ENCODE measurements around the gene HS3ST1. TPM values are rescaled to one million over a fixed set of nuclear protein-coding genes. Genes with fewer than 3 reads are reported as not detected.

The HS3ST1 gene
- total RNA-seq, 1 experiment from 2014 or later = not detected

- H3K36me3 ChIP-seq (ENCODE audit: insufficient read depth, low read length, poor library complexity, severe bottlenecking) = no peaks in the 10 kb centered on the region
- H3K27ac ChIP-seq (ENCODE audit: low read depth, low read length, poor library complexity, severe bottlenecking) = no peak overlapping the region
- H3K4me1 ChIP-seq (ENCODE audit: insufficient read depth, low read length, poor library complexity, severe bottlenecking) = no peaks in the 10 kb centered on the region
- no peaks in the 10 kb centered on the region for H3K27me3 ChIP-seq (replicated peaks; ENCODE audit: insufficient read depth, low read depth, low read length, poor library complexity)
- no peak for TF ChIP-seq CTCF (conservative IDR thresholded peaks at IDR 0.05; ENCODE audit: low read depth, low read length)
- no peak for TF ChIP-seq EZH2 (IDR thresholded peaks at IDR 0.05; ENCODE audit: borderline replicate concordance, low read depth, low read length, poor library complexity, severe bottlenecking)
- CTCF ChIA-PET = no interaction called here
- H3K4me3 ChIP-seq (ENCODE audit: low read depth, low read length, poor library complexity, severe bottlenecking) = no peak overlapping the region
- H3K9me3 ChIP-seq (ENCODE audit: low read depth, low read length, poor library complexity, severe bottlenecking) = peaks cover 16% of the 10 kb centered on the region
- POLR2A ChIA-PET (ENCODE audit: low non-redundant PET) = no interaction called here
- DNase-seq (ENCODE audit: low spot score) = no peak
- intact Hi-C loops (cut with micrococcal nuclease; ENCODE audit: unreplicated experiment) = no loop called here
- no TSS peak for BruUV-seq (replicated peaks)
Measured at GRCh38 chr4:11404431-11404830, 24.3 kb downstream of the HS3ST1 start.

- POLR2A ChIA-PET (ENCODE audit: low non-redundant PET) = no interaction called here
- TF ChIP-seq EZH2 (IDR thresholded peaks at IDR 0.05; ENCODE audit: borderline replicate concordance, low read depth, low read length, poor library complexity, severe bottlenecking) (no peak), CTCF (conservative IDR thresholded peaks at IDR 0.05; ENCODE audit: low read depth, low read length) (no peak)
- CTCF ChIA-PET = no interaction called here
- no peak overlapping the region for H3K4me3 ChIP-seq (ENCODE audit: low read depth, low read length, poor library complexity, severe bottlenecking)
- BruUV-seq (replicated peaks) = no TSS peak
- H3K27me3 ChIP-seq (replicated peaks; ENCODE audit: insufficient read depth, low read depth, low read length, poor library complexity) = no peaks in the 10 kb centered on the region
- H3K36me3 ChIP-seq (ENCODE audit: insufficient read depth, low read length, poor library complexity, severe bottlenecking) = no peaks in the 10 kb centered on the region
- peaks cover 11% of the 10 kb centered on the region for H3K9me3 ChIP-seq (ENCODE audit: low read depth, low read length, poor library complexity, severe bottlenecking)
- no peak for DNase-seq (ENCODE audit: low spot score)
- no peak overlapping the region for H3K27ac ChIP-seq (ENCODE audit: low read depth, low read length, poor library complexity, severe bottlenecking)
- intact Hi-C loops (cut with micrococcal nuclease; ENCODE audit: unreplicated experiment) = no loop called here
- no peaks in the 10 kb centered on the region for H3K4me1 ChIP-seq (ENCODE audit: insufficient read depth, low read length, poor library complexity, severe bottlenecking)
Measured at GRCh38 chr4:11402192-11402591, 26.5 kb downstream of the HS3ST1 start.

GRCh38 chr4:11399461-11399971 lies 29.2 kb downstream of the HS3ST1 start:
- intact Hi-C loops (cut with micrococcal nuclease; ENCODE audit: unreplicated experiment) = no loop called here
- Histone ChIP-seq H3K4me3 (ENCODE audit: low read depth, low read length, poor library complexity, severe bottlenecking) (no peak overlapping the region), H3K4me1 (ENCODE audit: insufficient read depth, low read length, poor library complexity, severe bottlenecking) (no peaks in the 10 kb centered on the region), H3K27me3 (replicated peaks; ENCODE audit: insufficient read depth, low read depth, low read length, poor library complexity) (no peaks in the 10 kb centered on the region), H3K36me3 (ENCODE audit: insufficient read depth, low read length, poor library complexity, severe bottlenecking) (no peaks in the 10 kb centered on the region), H3K9me3 (ENCODE audit: low read depth, low read length, poor library complexity, severe bottlenecking) (peaks cover 5% of the 10 kb centered on the region), H3K27ac (ENCODE audit: low read depth, low read length, poor library complexity, severe bottlenecking) (no peak overlapping the region)
- no peak for DNase-seq (ENCODE audit: low spot score)
- no TSS peak for BruUV-seq (replicated peaks)
- CTCF ChIA-PET = no interaction called here
- POLR2A ChIA-PET (ENCODE audit: low non-redundant PET) = no interaction called here
- no peak for TF ChIP-seq EZH2 (IDR thresholded peaks at IDR 0.05; ENCODE audit: borderline replicate concordance, low read depth, low read length, poor library complexity, severe bottlenecking)
- no peak for TF ChIP-seq CTCF (conservative IDR thresholded peaks at IDR 0.05; ENCODE audit: low read depth, low read length)

Measured in A673 (cell line).